ENCODE measurements around the gene KRTAP20-2.

The KRTAP20-2 gene

GRCh38 chr21:30634906-30635305 is at the start of gene KRTAP20-2:
Gene KRTAP20-2, plus strand, starts transcription at chr21:30635206. Its CDS starts 58 bp downstream, at chr21:30635264.
- no peak for DNase-seq

DNA sequence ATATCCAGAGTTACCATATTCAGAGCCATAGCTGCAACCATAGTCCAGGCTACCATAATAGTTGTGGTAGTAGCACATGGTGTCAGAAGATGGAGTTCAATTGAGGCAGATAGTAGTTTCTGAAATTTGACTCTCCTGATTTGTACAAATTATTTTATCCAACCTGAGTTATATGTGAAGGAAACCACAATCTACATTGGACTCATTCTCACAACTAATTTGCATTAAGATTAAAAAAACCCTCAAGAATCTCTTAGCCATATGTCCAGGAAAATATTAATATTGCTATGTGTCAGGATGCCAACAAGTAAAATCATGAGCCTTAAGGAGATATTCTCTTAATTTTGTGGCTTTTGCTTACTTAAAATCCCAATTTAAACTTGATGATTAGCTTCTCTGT is 44.7 kb upstream of the KRTAP20-2 start, which contains the start of gene KRTAP22-2:
Gene KRTAP22-2, minus strand, starts transcription at position 101 of the 400 bp plus-strand sequence.
- DNase-seq, result no peak

GRCh38 chr21:30592140-30592539 is 42.9 kb upstream of the KRTAP20-2 start, which contains the start of gene KRTAP6-3:
Gene KRTAP6-3, plus strand, starts transcription at chr21:30592440. Its CDS starts 6 bp downstream, at chr21:30592446.
- no peak for DNase-seq

- DNase-seq, result no peak
Observed at GRCh38 chr21:30598802-30599201, 36.2 kb upstream of the KRTAP20-2 start, which contains the start of gene KRTAP6-2. Gene KRTAP6-2, minus strand, starts transcription at chr21:30598902. Its CDS starts 28 bp downstream, at chr21:30598874.

DNA sequence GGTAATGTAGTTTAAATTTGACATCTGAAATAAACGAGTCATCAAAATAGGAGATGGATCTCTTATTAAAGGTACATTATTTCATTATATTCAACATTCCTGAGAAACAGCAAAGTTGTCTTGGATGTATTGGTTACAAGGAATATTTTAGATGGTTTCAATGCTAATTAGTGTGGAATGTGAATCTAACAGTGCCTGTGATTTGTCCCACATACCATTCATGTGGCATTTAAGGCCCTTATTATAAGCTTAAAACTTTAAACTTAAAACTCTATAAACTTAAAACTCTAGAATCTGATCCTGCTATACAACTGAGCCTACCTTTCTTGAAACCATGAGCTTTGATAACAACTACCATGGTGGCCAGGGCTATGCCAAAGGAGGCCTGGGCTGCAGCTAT is 34.2 kb upstream of the KRTAP20-2 start, which contains the start of gene KRTAP22-1:
Gene KRTAP22-1, plus strand, starts transcription at position 301 of the 400 bp plus-strand sequence.
- DNase-seq, result no peak

DNA sequence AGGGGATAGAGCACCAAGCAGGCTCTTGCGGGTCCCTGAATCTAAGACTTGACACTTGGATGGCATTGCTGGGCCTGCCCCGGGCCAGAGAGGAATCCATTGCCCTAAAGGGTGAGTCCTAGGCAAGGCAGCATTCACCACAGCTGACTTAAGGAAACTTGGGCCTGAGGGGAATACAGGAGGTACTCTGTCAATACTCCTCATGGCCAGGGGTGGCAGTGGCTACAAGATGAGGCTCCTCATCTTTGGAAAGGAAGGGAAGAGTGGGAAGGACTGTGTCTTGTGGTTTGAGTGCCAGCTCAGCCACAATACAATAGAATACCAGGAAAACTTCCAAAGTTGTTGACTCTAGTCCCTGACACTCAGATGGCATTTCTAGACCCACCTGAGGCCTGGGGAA is 29.0 kb upstream of the KRTAP20-2 start:
- no peak for DNase-seq

- DNase-seq, result no peak
Observed at GRCh38 chr21:30612132-30612531, 22.9 kb upstream of the KRTAP20-2 start.

DNA sequence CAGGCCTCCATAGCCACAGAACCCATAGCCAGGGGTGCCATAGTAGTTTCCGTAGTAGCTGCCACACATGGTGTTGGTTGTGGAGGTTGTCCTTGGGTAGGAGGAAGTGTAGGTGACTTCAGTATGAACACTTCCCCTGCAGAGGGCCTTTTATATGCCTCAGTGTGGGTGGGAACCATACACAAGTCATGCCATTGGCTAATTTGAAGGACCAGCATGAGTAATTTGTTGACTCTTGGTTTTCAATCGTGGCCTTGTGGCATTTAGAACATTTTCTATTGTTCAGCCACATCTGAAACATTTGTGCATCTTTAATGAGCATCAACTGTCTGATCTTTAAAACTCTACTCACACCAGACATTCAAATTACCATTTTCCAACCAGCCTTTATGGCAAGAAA is 21.2 kb upstream of the KRTAP20-2 start, which contains the start of gene KRTAP6-1:
Gene KRTAP6-1, minus strand, starts transcription at position 95 of the 400 bp plus-strand sequence. Its CDS starts 26 bp downstream, at position 69.
- no peak for DNase-seq

DNA sequence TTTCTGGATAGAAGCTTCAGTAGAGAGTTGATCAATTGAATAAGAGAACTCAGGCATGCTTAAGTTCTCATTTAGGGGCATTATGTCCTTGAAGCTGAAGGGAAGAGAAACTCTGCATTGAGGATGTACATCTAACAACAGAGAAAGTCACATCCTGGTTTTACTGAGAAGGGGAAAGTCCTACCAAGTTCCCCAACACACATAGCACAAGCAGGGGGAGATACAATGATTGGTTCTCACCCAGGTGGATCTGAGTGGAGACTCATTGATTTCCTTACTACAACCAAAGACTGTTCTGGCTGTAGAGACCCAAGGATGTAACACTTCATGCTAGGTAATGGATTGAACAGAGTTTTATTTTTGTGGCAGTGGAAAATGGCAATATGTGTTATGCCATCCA is 19.8 kb upstream of the KRTAP20-2 start:
- DNase-seq, result no peak

GRCh38 chr21:30616125-30616524 is 18.9 kb upstream of the KRTAP20-2 start, which contains the start of gene KRTAP20-1:
Gene KRTAP20-1, plus strand, starts transcription at chr21:30616425. Its CDS starts 30 bp downstream, at chr21:30616455.
- no peak for DNase-seq

DNA sequence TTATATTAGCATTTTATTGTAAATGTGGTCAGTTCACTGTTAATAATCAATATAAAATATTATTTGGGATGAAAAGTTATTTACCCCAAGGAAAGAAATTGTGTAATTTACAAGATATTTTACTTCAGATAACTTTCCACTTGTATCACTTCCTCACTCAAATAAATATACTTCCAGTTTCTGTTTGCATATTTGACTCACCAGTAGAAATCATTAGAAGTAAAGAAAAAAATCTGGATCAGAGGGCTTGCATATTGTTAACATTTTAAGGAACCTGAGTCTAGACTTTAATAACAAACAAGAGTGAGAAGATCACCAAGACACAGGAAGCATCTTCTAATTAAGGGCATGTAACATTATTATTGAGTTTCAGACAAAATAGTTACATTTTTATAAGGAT is 14.9 kb upstream of the KRTAP20-2 start:
- DNase-seq, result no peak

- no peak for DNase-seq
Observed at GRCh38 chr21:30620522-30620921, 14.5 kb upstream of the KRTAP20-2 start, which contains the start of gene KRTAP20-4. Gene KRTAP20-4, plus strand, starts transcription at chr21:30620627.

GRCh38 chr21:30623362-30623761 is 11.6 kb upstream of the KRTAP20-2 start:
- no peak for DNase-seq

DNA sequence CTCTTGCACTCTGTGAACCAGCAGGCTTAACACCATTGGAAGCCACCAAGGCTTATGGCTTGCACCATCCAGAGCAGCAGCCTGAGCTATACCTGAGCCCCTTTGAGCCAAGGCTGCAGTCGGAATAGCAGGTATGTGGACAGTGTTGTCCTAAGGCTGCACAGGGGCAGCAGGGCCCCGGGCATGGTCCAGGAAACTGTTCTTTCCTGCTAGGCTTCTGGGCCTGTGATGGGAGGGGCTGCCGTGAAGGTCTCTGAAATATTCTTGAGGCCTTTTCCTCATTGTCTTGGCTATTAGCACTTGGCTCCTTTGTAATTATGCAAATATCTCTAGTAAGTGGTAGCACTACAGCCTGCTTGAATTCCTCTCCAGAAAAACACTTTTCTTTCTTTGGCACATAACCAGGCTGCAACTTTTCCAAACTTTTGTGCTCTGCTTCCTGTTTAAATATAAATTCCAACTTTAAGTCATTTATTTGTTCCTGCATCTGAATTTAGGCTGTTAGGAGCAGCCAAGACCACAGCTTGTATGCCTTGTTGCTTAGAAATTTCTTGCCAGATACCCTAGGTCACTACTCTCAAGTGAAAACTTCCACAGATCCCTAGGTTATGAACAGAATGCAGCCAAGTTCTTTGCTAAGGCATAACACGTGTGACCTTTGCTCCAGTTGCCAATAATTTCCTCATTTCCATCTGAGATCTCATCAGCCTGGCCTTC is 9.4 kb upstream of the KRTAP20-2 start:
- no peak for DNase-seq

GRCh38 chr21:30628109-30628508 is 6.9 kb upstream of the KRTAP20-2 start:
- DNase-seq, result no peak

GRCh38 chr21:30629200-30629599 is 5.8 kb upstream of the KRTAP20-2 start:
- no peak for DNase-seq

- DNase-seq, result no peak
Observed at GRCh38 chr21:30638686-30639085, 3.7 kb downstream of the KRTAP20-2 start.

- no peak for DNase-seq
Observed at GRCh38 chr21:30642564-30642963, 7.6 kb downstream of the KRTAP20-2 start, which contains the start of gene KRTAP20-3. Gene KRTAP20-3, plus strand, starts transcription at chr21:30642864.

GRCh38 chr21:30646904-30647414 is 12.0 kb downstream of the KRTAP20-2 start:
- DNase-seq, result no peak

DNA sequence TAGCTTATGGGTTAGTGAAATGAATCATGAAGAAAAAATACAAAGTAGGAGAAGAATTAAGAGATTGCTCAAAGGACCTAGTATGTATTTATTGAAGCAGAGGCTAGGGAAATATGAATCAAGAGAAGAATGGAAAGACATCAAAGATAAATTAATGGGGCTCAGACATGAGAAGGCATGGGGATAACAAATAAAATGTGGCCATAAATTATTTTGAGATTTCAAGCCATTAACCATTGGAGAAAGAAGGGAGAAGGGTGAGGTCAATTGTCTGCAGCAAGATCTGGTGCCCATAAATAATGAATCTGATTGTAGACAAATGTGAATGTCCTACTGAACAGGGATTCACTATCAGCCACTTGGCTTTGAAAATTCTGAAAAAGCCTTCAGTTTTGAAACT is 17.9 kb downstream of the KRTAP20-2 start:
- no peak for DNase-seq

DNA sequence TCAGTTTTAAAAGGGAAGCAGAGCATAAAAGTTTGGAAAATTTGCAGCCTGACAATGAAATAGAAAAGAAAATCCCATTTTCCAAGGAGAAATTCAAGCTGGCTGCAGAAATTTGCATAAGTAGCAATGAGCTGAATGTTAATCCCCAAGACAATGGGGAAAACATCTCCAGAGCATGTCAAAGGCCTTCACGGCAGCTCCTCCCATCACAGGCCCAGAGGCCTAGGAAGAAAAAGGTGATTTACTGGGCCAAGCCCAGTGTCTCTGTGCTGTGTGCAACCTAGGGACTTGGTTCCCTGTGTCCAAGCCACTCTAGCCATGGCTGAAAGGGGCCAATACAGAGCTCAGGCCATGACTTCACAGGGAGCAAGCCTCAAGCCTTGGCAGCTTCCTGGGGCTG is 33.8 kb downstream of the KRTAP20-2 start:
- DNase-seq, result no peak

- no peak for DNase-seq
Observed at GRCh38 chr21:30672985-30673650, 38.1 kb downstream of the KRTAP20-2 start.

- DNase-seq, result no peak
Observed at GRCh38 chr21:30674312-30674711, 39.3 kb downstream of the KRTAP20-2 start.
